RWPE2 (cell line): ENCODE data around the gene HSPA12A.
"Not testable (repeated sequence)": the region's sequence is repeated elsewhere in the genome, so short reads cannot be mapped to it uniquely, and the experiment has no call there.

Experiments
- ATAC-seq: fragments of 200-7000 bp; cut with Tn5 transposase; 3 replicates; pipeline ENCODE4 v1.9.1; 2021; ENCODE audit warnings: low read depth
- DNase-seq: peaks from one replicate; pipeline ENCODE4 v3.0.0-alpha.2; 2020; ENCODE audit warnings: low spot score
- H3K27ac ChIP-seq: fragments of 450-650 bp; 2 replicates; pipeline ENCODE4 v1.5.1; 2017; ENCODE audit warnings: mild to moderate bottlenecking; ENCODE audit not compliant: poor library complexity, severe bottlenecking
- H3K27me3 ChIP-seq: fragments of 250-450 bp; sonication (Bioruptor Pico); 2 replicates; pipeline ENCODE4 v1.5.1; 2021; ENCODE audit warnings: mild to moderate bottlenecking, moderate library complexity; ENCODE audit not compliant: insufficient read depth, poor library complexity, severe bottlenecking
- H3K36me3 ChIP-seq: fragments of 250-450 bp; sonication (Bioruptor Pico); 2 replicates; pipeline ENCODE4 v1.5.1; 2020; ENCODE audit warnings: low read depth, mild to moderate bottlenecking, moderate library complexity
- H3K4me1 ChIP-seq: fragments of 250-450 bp; sonication (Bioruptor Pico); 2 replicates; pipeline ENCODE4 v1.5.1; 2021; ENCODE audit warnings: mild to moderate bottlenecking, moderate library complexity; ENCODE audit not compliant: insufficient read depth, poor library complexity, severe bottlenecking
- H3K4me3 ChIP-seq: fragments of 250-450 bp; sonication (Bioruptor Pico); 2 replicates; pipeline ENCODE4 v1.5.1; 2021; ENCODE audit warnings: mild to moderate bottlenecking, moderate library complexity; ENCODE audit not compliant: severe bottlenecking
- H3K9me3 ChIP-seq: fragments of 250-450 bp; sonication (Bioruptor Pico); 2 replicates; pipeline ENCODE4 v1.5.1; 2021; ENCODE audit warnings: mild to moderate bottlenecking, moderate library complexity; ENCODE audit not compliant: severe bottlenecking
- CTCF ChIP-seq: fragments of 450-650 bp; IDR thresholded peaks from one replicate; pipeline ENCODE4 v1.5.1; 2017; ENCODE audit warnings: mild to moderate bottlenecking, moderate library complexity; ENCODE audit not compliant: poor library complexity, severe bottlenecking

The HSPA12A gene

GRCh38 chr10:116715341-116715740 lies 27.0 kb downstream of the HSPA12A start:
- H3K4me1 ChIP-seq, result no peaks in the 10 kb centered on the region
- ATAC-seq, result no peak
- no peak for DNase-seq
- no peaks in the 10 kb centered on the region for H3K36me3 ChIP-seq
- TF ChIP-seq CTCF, result no peak
- no peaks in the 10 kb centered on the region for H3K27me3 ChIP-seq
- H3K9me3 ChIP-seq, result no peaks in the 10 kb centered on the region
- H3K4me3 ChIP-seq, result no peak overlapping the region
- H3K27ac ChIP-seq, result no peak overlapping the region

GRCh38 chr10:116713846-116714245 lies 28.5 kb downstream of the HSPA12A start:
- no peak overlapping the region for H3K27ac ChIP-seq
- TF ChIP-seq CTCF, result no peak
- H3K36me3 ChIP-seq, result no peaks in the 10 kb centered on the region
- ATAC-seq, result no peak
- H3K4me1 ChIP-seq, result no peaks in the 10 kb centered on the region
- H3K4me3 ChIP-seq, result no peak overlapping the region
- DNase-seq, result no peak
- H3K9me3 ChIP-seq, result no peaks in the 10 kb centered on the region
- H3K27me3 ChIP-seq, result no peaks in the 10 kb centered on the region

GRCh38 chr10:116712989-116713543 lies 29.3 kb downstream of the HSPA12A start:
- no peak for TF ChIP-seq CTCF
- Histone ChIP-seq H3K27me3 (no peaks in the 10 kb centered on the region), H3K4me3 (no peak overlapping the region), H3K9me3 (no peaks in the 10 kb centered on the region), H3K36me3 (no peaks in the 10 kb centered on the region), H3K4me1 (no peaks in the 10 kb centered on the region), H3K27ac (no peak overlapping the region)
- DNase-seq (no peak), ATAC-seq (no peak)

- TF ChIP-seq CTCF, result no peak
- Histone ChIP-seq H3K9me3 (no peaks in the 10 kb centered on the region), H3K27ac (no peak overlapping the region), H3K36me3 (no peaks in the 10 kb centered on the region), H3K4me1 (no peaks in the 10 kb centered on the region), H3K27me3 (no peaks in the 10 kb centered on the region), H3K4me3 (no peak overlapping the region)
- no peak for ATAC-seq
- no peak for DNase-seq
These were observed 29.8 kb downstream of the HSPA12A start for GRCh38 chr10:116712519-116712918.

- ATAC-seq, H3K9me3 ChIP-seq, H3K4me1 ChIP-seq, H3K4me3 ChIP-seq, H3K27ac ChIP-seq, DNase-seq, H3K36me3 ChIP-seq, H3K27me3 ChIP-seq: not testable (repeated sequence)
These were observed 30.6 kb downstream of the HSPA12A start for GRCh38 chr10:116711803-116712202.
